CD14-positive monocyte (primary cell): ENCODE measurements around the gene MS4A18. TPM values are rescaled to one million over a fixed set of nuclear protein-coding genes. Genes with fewer than 3 reads are reported as not detected.

Experiments used
- DNase-seq, 3 donors: peaks; one replicate each; pipeline ENCODE4 v3.0.0-alpha.2; 2011 to 2022
- H2AFZ ChIP-seq: 2 replicates; pipeline ENCODE4 v1.6.0; 2012; ENCODE audit warnings: mild to moderate bottlenecking, low read depth, low read length, inconsistent platforms; ENCODE audit not compliant: insufficient read depth, poor library complexity, severe bottlenecking
- H3K27ac ChIP-seq, 2 donors: 1 replicate in 1 of 2; 2 replicates in 1 of 2; pipeline ENCODE4 v1.5.1; 2012 to 2013; ENCODE audit warnings: low read length in 2 of 2, control low read depth in 1 of 2, inconsistent platforms in 1 of 2, low read depth in 1 of 2, mild to moderate bottlenecking in 1 of 2
- H3K27me3 ChIP-seq, 2 donors: one replicate each; pipeline versions ENCODE4 v1.6.0 to v1.6.1; 2011 to 2013; ENCODE audit warnings: low read length in 2 of 2; ENCODE audit not compliant: control insufficient read depth in 2 of 2, insufficient read depth in 2 of 2
- H3K36me3 ChIP-seq, 2 donors: replicated peaks in 1 of 2; 1 replicate in 1 of 2; 2 replicates in 1 of 2; pipeline versions ENCODE4 v1.5.1 to v1.6.1; 2012 to 2013; ENCODE audit warnings: low read length in 2 of 2, control low read depth in 1 of 2, inconsistent platforms in 1 of 2, mild to moderate bottlenecking in 1 of 2; ENCODE audit not compliant: insufficient read depth in 2 of 2, control insufficient read depth in 1 of 2
- H3K4me1 ChIP-seq, 2 donors: 1 replicate in 1 of 2; 2 replicates in 1 of 2; pipeline versions ENCODE4 v1.5.1 to v1.6.1; 2012 to 2013; ENCODE audit warnings: low read length in 2 of 2, control low read depth in 1 of 2, inconsistent platforms in 1 of 2, mild to moderate bottlenecking in 1 of 2, moderate library complexity in 1 of 2; ENCODE audit not compliant: insufficient read depth in 2 of 2, control insufficient read depth in 1 of 2
- H3K4me2 ChIP-seq: replicated peaks from 2 replicates; pipeline ENCODE3; 2012; ENCODE audit warnings: low read length, moderate library complexity, mild to moderate bottlenecking; ENCODE audit not compliant: poor library complexity, severe bottlenecking; ENCODE audit errors: extremely low read depth
- H3K4me3 ChIP-seq, 3 experiments: fragments of 200-600 bp in 1 of 3; sonication (generic) in 1 of 3; replicated peaks in 1 of 3; 1 replicate in 2 of 3; 2 replicates in 1 of 3; pipeline ENCODE4 v1.5.1; 2011 to 2013; ENCODE audit warnings: low read length in 3 of 3, mild to moderate bottlenecking in 3 of 3, control low read depth in 2 of 3, low read depth in 2 of 3, inconsistent platforms in 1 of 3, moderate library complexity in 1 of 3
- H3K79me2 ChIP-seq: 2 replicates; pipeline ENCODE4 v1.6.0; 2012; ENCODE audit warnings: mild to moderate bottlenecking, control low read depth, inconsistent platforms, low read length, moderate library complexity; ENCODE audit not compliant: insufficient read depth
- H3K9ac ChIP-seq: 2 replicates; pipeline ENCODE4 v1.6.0; 2017; ENCODE audit warnings: low read length, mild to moderate bottlenecking; ENCODE audit not compliant: insufficient read depth, poor library complexity, severe bottlenecking
- H3K9me3 ChIP-seq, 2 donors: replicated peaks in 1 of 2; 1 replicate in 1 of 2; 2 replicates in 1 of 2; pipeline versions ENCODE4 v1.5.1 to v1.6.1; 2012 to 2013; ENCODE audit warnings: low read length in 2 of 2, control low read depth in 1 of 2; ENCODE audit not compliant: control insufficient read depth in 1 of 2, insufficient read depth in 1 of 2
- H4K20me1 ChIP-seq: 2 replicates; pipeline ENCODE4 v1.6.0; 2012; ENCODE audit warnings: mild to moderate bottlenecking, low read length, control low read depth, moderate library complexity; ENCODE audit not compliant: insufficient read depth
- H3K27ac Mint-ChIP-seq, 7 donors: one replicate each; pipeline ENCODE4 v1.8.0; 2020; ENCODE audit warnings: mild to moderate bottlenecking in 7 of 7, mixed read lengths in 7 of 7, moderate library complexity in 6 of 7, inconsistent platforms in 2 of 7
- H3K27me3 Mint-ChIP-seq, 3 donors: one replicate each; pipeline ENCODE4 v1.8.0; 2021 to 2022; ENCODE audit warnings: low read depth in 3 of 3, mild to moderate bottlenecking in 3 of 3, mixed read lengths in 3 of 3, moderate library complexity in 3 of 3, inconsistent platforms in 1 of 3
- H3K36me3 Mint-ChIP-seq, 2 donors: one replicate each; pipeline ENCODE4 v1.8.0; 2020; ENCODE audit warnings: mixed read lengths in 2 of 2, inconsistent platforms in 1 of 2, mild to moderate bottlenecking in 1 of 2
- H3K4me1 Mint-ChIP-seq: one replicate; pipeline ENCODE4 v1.8.0; 2020; ENCODE audit warnings: mild to moderate bottlenecking, mixed read lengths
- H3K4me3 Mint-ChIP-seq, 2 donors: one replicate each; pipeline ENCODE4 v1.8.0; 2020; ENCODE audit warnings: mild to moderate bottlenecking in 2 of 2, mixed read lengths in 2 of 2, moderate library complexity in 1 of 2
- H3K9me3 Mint-ChIP-seq, 7 donors: one replicate each; pipeline ENCODE4 v1.8.0; 2020 to 2022; ENCODE audit warnings: mixed read lengths in 7 of 7, mild to moderate bottlenecking in 6 of 7, moderate library complexity in 6 of 7, inconsistent platforms in 2 of 7
- CTCF ChIP-seq: fragments of 200-600 bp; IDR thresholded peaks from one replicate; pipeline ENCODE4 v1.8.0; 2022; ENCODE audit warnings: antibody characterized with exemption, mild to moderate bottlenecking
- WGBS: methylation state at CpG from one replicate; pipeline ENCODE4 v1.1.5; 2013; ENCODE audit warnings: missing lambda C conversion rate; ENCODE audit not compliant: insufficient coverage; 5-methylcytosine and 5-hydroxymethylcytosine counted together
- intact Hi-C, 2 donors: fragments of 100-400 bp; cut with micrococcal nuclease; formaldehyde crosslinking; loops; one replicate each; pipeline versions ENCODE4 v1.15.0 to v1.15.1; 2023
- polyA plus RNA-seq, 3 donors: library from polyadenylated mRNA; depleted of rRNA in 1 of 3; unstranded in 2 of 3; stranded (reverse) in 1 of 3; fragments of 300-500 nt in 2 of 3; fragments of >200 nt in 1 of 3; fragmentation: Illumina TruSeq in 2 of 3; gene quantifications; 1 replicate in 2 of 3; 2 replicates in 1 of 3; pipeline ENCODE4 v1.2.3, GENCODE V29; 2012 to 2021

The MS4A18 gene
- polyA plus RNA-seq, 3 donors: not detected

GRCh38 chr11:60780774-60781173 is 56.3 kb downstream of the MS4A18 start:
- no peak for TF ChIP-seq CTCF
- Histone ChIP-seq H3K27me3 (peaks cover 0 to 3% of the 10 kb centered on the region in 2 donors), H2AFZ (no peak overlapping the region), H3K9ac (no peak overlapping the region), H3K4me2 (no peak overlapping the region), H3K9me3 (no peaks in the 10 kb centered on the region), H3K4me3 (no peak overlapping the region), H3K4me1 (no peaks in the 10 kb centered on the region), H4K20me1 (no peaks in the 10 kb centered on the region), H3K36me3 (no peaks in the 10 kb centered on the region), H3K27ac (no peak overlapping the region), H3K79me2 (no peaks in the 10 kb centered on the region)
- DNase-seq: no peak
- Mint-ChIP-seq H3K4me1 (no peaks in the 10 kb centered on the region), H3K4me3 (no peak overlapping the region), H3K27me3 (peaks cover 3 to 6% (median 5%) of the 10 kb centered on the region in 3 donors), H3K27ac (no peak overlapping the region), H3K9me3 (peaks cover 0 to 4% (median 0%) of the 10 kb centered on the region in 7 donors), H3K36me3 (no peaks in the 10 kb centered on the region)
- intact Hi-C loops: no loop called here

- no peaks in the 10 kb centered on the region for H3K4me1 ChIP-seq
- H3K27me3 Mint-ChIP-seq: peaks cover 0 to 4% (median 3%) of the 10 kb centered on the region in 3 donors
- no peaks in the 10 kb centered on the region for H3K36me3 Mint-ChIP-seq
- H3K9me3 ChIP-seq: no peaks in the 10 kb centered on the region
- no peak overlapping the region for H3K4me3 Mint-ChIP-seq
- H3K4me3 ChIP-seq: no peak overlapping the region
- no peak overlapping the region for H2AFZ ChIP-seq
- no peak overlapping the region for H3K27ac Mint-ChIP-seq
- TF ChIP-seq CTCF: no peak
- H3K27me3 ChIP-seq: peaks cover 0 to 3% of the 10 kb centered on the region in 2 donors
- H3K4me2 ChIP-seq: no peak overlapping the region
- DNase-seq: no peak
- no peaks in the 10 kb centered on the region for H3K36me3 ChIP-seq
- 79% methylated on average over 7 of the region's 7 CpGs for WGBS
- H4K20me1 ChIP-seq: no peaks in the 10 kb centered on the region
- no peak overlapping the region for H3K9ac ChIP-seq
- H3K9me3 Mint-ChIP-seq: peaks cover 0 to 2% (median 0%) of the 10 kb centered on the region in 7 donors
- intact Hi-C loops: no loop called here
- no peaks in the 10 kb centered on the region for H3K79me2 ChIP-seq
- H3K4me1 Mint-ChIP-seq: no peaks in the 10 kb centered on the region
- no peak overlapping the region for H3K27ac ChIP-seq
Measured at GRCh38 chr11:60781286-60781980, 56.9 kb downstream of the MS4A18 start.
